CD1c-positive myeloid dendritic cell (primary cell): ENCODE measurements around the gene CD226.

Source experiments
- DNase-seq: peaks from one replicate; pipeline ENCODE4 v3.0.0-alpha.2; 2016; ENCODE audit errors: extremely low spot score

CD226 gene

GRCh38 chr18:69814861-69815385 lies 132.8 kb downstream of the CD226 start:
- no peak for DNase-seq

GRCh38 chr18:69813559-69813958 lies 134.1 kb downstream of the CD226 start:
- DNase-seq, result no peak

- no peak for DNase-seq
Measured at GRCh38 chr18:69808399-69808798, 139.3 kb downstream of the CD226 start.

- DNase-seq, result no peak
Measured at GRCh38 chr18:69804776-69805501, 142.7 kb downstream of the CD226 start.
